AG10803 (cell line): ENCODE results near the gene EHBP1.

Experiments
- DNase-seq: peaks from one replicate; pipeline ENCODE4 v3.0.0; 2010; ENCODE audit warnings: low read depth
- H3K4me3 ChIP-seq: 2 replicates; pipeline ENCODE4 v1.5.1; 2011; ENCODE audit warnings: mild to moderate bottlenecking, low read length, control low read depth
- CTCF ChIP-seq: conservative IDR thresholded peaks from 2 replicates; pipeline ENCODE4 v1.5.1; 2011; ENCODE audit warnings: mild to moderate bottlenecking, low read length, control low read depth, inconsistent platforms

The EHBP1 gene

GRCh38 chr2:62994206-62994605 lies 288.7 kb downstream of the EHBP1 start:
- no peak for TF ChIP-seq CTCF
- DNase-seq, result no peak
- no peak overlapping the region for H3K4me3 ChIP-seq

DNA sequence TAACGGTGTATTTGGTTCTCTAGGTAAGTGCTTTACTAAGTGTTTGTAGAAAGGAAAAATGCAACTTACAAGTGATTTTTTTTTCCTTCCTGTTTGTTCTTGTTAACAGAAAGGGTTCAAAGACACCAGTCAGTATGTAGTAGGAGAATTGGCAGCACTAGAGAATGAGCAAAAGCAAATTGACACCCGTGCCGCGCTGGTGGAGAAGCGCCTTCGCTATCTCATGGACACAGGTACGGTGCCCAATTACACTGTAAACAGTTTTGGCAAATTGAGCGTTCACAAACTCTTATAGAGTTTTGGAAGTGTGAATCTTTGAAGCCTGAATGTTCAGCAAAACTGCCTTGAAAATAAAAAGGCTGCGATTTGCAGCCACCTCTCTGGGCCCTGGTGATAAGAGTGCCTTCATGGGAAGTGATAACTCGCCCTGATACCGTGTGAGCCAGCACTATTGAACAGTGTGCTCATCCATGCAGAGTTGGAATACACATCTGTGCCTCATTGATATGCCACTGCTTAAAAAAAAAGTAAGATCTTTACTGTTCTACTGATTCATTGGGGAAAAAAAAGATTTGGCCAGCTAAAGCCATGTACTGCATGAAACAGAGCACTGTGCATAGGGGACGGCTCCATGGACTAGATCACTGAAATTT lies 291.1 kb downstream of the EHBP1 start:
- no peak overlapping the region for H3K4me3 ChIP-seq
- no peak for TF ChIP-seq CTCF
- no peak for DNase-seq

GRCh38 chr2:62998949-62999348 lies 293.4 kb downstream of the EHBP1 start:
- no peak overlapping the region for H3K4me3 ChIP-seq
- DNase-seq, result peak; percentile 11

GRCh38 chr2:62999905-63000304 lies 294.4 kb downstream of the EHBP1 start:
- H3K4me3 ChIP-seq, result no peak overlapping the region
- peak; percentile 80 for DNase-seq
- no peak for TF ChIP-seq CTCF

More at GRCh38 chr2:62998949-62999348, 293.4 kb downstream of the EHBP1 start:
- TF ChIP-seq CTCF, result no peak

DNA sequence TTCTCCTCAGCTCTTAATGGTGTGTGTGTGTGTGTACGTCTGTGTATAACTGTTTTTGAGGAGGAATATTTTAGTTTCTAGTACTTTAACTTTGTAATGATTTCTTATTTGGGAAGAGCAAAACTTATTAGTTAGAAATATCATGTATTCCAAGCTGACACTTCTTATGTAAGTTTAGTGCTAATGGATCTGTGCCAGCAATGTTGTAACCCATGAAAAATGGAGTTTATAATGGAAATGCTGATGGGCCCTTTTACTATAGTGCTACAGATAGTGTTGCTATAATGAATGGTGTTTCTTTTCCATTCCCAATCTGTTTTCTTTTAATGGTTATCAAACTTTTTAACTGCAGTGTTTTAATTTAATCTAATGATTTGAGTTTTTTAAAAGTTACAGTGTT lies 295.3 kb downstream of the EHBP1 start:
- no peak for TF ChIP-seq CTCF
- no peak overlapping the region for H3K4me3 ChIP-seq
- peak; percentile 54 for DNase-seq

GRCh38 chr2:63001576-63001975 lies 296.1 kb downstream of the EHBP1 start:
- TF ChIP-seq CTCF, result no peak
- H3K4me3 ChIP-seq, result no peak overlapping the region
- DNase-seq, result no peak

GRCh38 chr2:63003351-63003750 lies 297.8 kb downstream of the EHBP1 start:
- no peak overlapping the region for H3K4me3 ChIP-seq
- no peak for DNase-seq
- no peak for TF ChIP-seq CTCF
